Panc1 (cell line): Measurements from ENCODE around the gene G0S2. TPM values are rescaled to one million over a fixed set of nuclear protein-coding genes. Genes with fewer than 3 reads are reported as not detected.

Experiments
- ATAC-seq: fragments of 200-7000 bp; cut with Tn5 transposase; 2 replicates; pipeline ENCODE4 v1.9.1; 2020; ENCODE audit warnings: mild to moderate bottlenecking, moderate library complexity
- BruUV-seq: library from RNA; stranded (reverse); fragments of 400-500 nt; replicated peaks from 2 replicates; lab custom pipeline; 2021; lab: Mats Ljungman, UMichigan
- CTCF ChIA-PET: fragments of 300-600 bp; sonication (Branson Sonifier 250); formaldehyde crosslinking; loops from one replicate; lab custom pipeline; 2022; ENCODE audit warnings: antibody characterized with exemption; lab: Charles Lee
- POLR2A ChIA-PET: fragments of 300-600 bp; sonication (Branson Sonifier 250); formaldehyde crosslinking; loops from one replicate; lab custom pipeline; 2022; ENCODE audit warnings: antibody characterized with exemption; lab: Charles Lee
- DNase-seq: peaks from one replicate; pipeline ENCODE4 v3.0.0-alpha.2; 2010; ENCODE audit warnings: low read depth, low spot score
- H3K27ac ChIP-seq: 2 replicates; pipeline ENCODE4 v1.5.1; 2011; ENCODE audit warnings: mild to moderate bottlenecking, low read length, inconsistent platforms
- H3K27me3 ChIP-seq: fragments of 200-500 bp; sonication (Bioruptor generic); 2 replicates; pipeline ENCODE4 v1.6.0; 2014; ENCODE audit warnings: low read length, inconsistent platforms; ENCODE audit not compliant: control insufficient read depth, insufficient read depth
- H3K36me3 ChIP-seq: fragments of 200-500 bp; sonication (Bioruptor generic); 2 replicates; pipeline ENCODE4 v1.5.1; 2014; ENCODE audit warnings: inconsistent platforms, mild to moderate bottlenecking, low read length, moderate library complexity; ENCODE audit not compliant: control insufficient read depth, insufficient read depth
- H3K4me1 ChIP-seq: 2 replicates; pipeline ENCODE4 v1.5.1; 2011; ENCODE audit warnings: inconsistent platforms, mild to moderate bottlenecking, low read length, moderate library complexity; ENCODE audit not compliant: control insufficient read depth, insufficient read depth
- H3K4me3 ChIP-seq, 2 experiments: 2 replicates each; pipeline ENCODE4 v1.5.1; 2011 to 2012; ENCODE audit warnings: low read depth in 2 of 2, low read length in 2 of 2, mild to moderate bottlenecking in 2 of 2, inconsistent platforms in 1 of 2, moderate library complexity in 1 of 2
- H3K9me3 ChIP-seq: fragments of 200-500 bp; sonication (Bioruptor generic); 2 replicates; pipeline ENCODE4 v1.5.1; 2014; ENCODE audit warnings: low read depth, mild to moderate bottlenecking, inconsistent platforms, low read length, moderate library complexity; ENCODE audit not compliant: control insufficient read depth, insufficient read depth
- POLR2AphosphoS5 ChIP-seq: IDR thresholded peaks from 2 replicates; pipeline ENCODE4 v1.6.1; 2012; ENCODE audit warnings: mild to moderate bottlenecking, low read depth, low read length, moderate library complexity
- SIN3A ChIP-seq: IDR thresholded peaks from 2 replicates; pipeline ENCODE4 v1.6.1; 2012; ENCODE audit warnings: low read depth, mild to moderate bottlenecking, low read length, moderate library complexity, borderline replicate concordance; ENCODE audit not compliant: insufficient read depth
- TCF7L2 ChIP-seq: IDR thresholded peaks from 2 replicates; pipeline ENCODE4 v1.6.1; 2011; ENCODE audit warnings: mild to moderate bottlenecking, low read depth, low read length, inconsistent platforms
- in situ Hi-C: cut with HindIII; loops from 2 replicates; pipeline ENCODE4 v1.10.0; 2016; ENCODE audit warnings: low sequenced_read_pairs, low pct_unique_long_range_greater_than_20kb
- intact Hi-C: fragments of 100-400 bp; cut with micrococcal nuclease; formaldehyde crosslinking; loops from one replicate; pipeline ENCODE4 v1.10.0; 2022; ENCODE audit not compliant: unreplicated experiment
- total RNA-seq: library from RNA; stranded (reverse); gene quantifications from one replicate; pipeline ENCODE4 v1.2.1, GENCODE V29; 2021; ENCODE audit not compliant: unreplicated experiment
- TF ChIP-seq, protein P1 (sequence below): fragments of 450-650 bp; IDR thresholded peaks from 2 replicates; pipeline ENCODE4 v1.5.1; 2017; ENCODE audit warnings: mild to moderate bottlenecking
- TF ChIP-seq, protein P2 (sequence below), 2 experiments: IDR thresholded peaks; 2 replicates each; pipeline ENCODE4 v1.6.1; 2011 to 2012; ENCODE audit warnings: low read depth in 2 of 2, control low read depth in 1 of 2, low read length in 1 of 2, mild to moderate bottlenecking in 1 of 2, moderate library complexity in 1 of 2; ENCODE audit not compliant: insufficient read depth in 1 of 2

The G0S2 gene
- total RNA-seq, 1 experiment from 2014 or later, result 2.5 TPM

DNA sequence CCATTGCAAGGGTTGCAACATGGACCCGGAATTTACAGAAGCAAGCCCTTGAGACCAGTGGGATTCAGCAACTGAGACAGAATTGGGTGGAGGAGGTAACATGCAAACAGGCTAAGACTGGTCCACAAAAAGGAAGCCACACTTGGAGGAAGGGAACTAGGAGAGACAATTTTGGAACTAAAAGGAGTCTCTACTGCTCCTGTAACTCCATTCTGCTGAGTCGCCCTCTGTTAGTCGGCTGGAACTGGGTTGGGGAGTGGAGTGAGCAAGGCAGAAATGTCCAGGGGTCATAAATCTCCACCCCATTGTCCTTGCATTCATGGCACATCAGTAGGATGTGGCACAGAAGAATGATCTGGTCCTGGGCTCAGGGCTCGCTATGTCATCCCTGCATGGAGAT is 28.1 kb upstream of the G0S2 start:
- DNase-seq (no peak), ATAC-seq (no peak)
- TF ChIP-seq SIN3A (no peak), TCF7L2 (no peak), POLR2AphosphoS5 (no peak)
- TF ChIP-seq, protein P1, sequence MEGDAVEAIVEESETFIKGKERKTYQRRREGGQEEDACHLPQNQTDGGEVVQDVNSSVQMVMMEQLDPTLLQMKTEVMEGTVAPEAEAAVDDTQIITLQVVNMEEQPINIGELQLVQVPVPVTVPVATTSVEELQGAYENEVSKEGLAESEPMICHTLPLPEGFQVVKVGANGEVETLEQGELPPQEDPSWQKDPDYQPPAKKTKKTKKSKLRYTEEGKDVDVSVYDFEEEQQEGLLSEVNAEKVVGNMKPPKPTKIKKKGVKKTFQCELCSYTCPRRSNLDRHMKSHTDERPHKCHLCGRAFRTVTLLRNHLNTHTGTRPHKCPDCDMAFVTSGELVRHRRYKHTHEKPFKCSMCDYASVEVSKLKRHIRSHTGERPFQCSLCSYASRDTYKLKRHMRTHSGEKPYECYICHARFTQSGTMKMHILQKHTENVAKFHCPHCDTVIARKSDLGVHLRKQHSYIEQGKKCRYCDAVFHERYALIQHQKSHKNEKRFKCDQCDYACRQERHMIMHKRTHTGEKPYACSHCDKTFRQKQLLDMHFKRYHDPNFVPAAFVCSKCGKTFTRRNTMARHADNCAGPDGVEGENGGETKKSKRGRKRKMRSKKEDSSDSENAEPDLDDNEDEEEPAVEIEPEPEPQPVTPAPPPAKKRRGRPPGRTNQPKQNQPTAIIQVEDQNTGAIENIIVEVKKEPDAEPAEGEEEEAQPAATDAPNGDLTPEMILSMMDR, result no peak
- in situ Hi-C loops, result no loop called here
- no peak overlapping the region for H3K4me3 ChIP-seq
- H3K9me3 ChIP-seq, result no peaks in the 10 kb centered on the region
- no TSS peak for BruUV-seq
- H3K4me1 ChIP-seq, result no peaks in the 10 kb centered on the region; the same call in 1 of the 2 replicates
- H3K36me3 ChIP-seq, result no peaks in the 10 kb centered on the region
- ChIA-PET POLR2A (no interaction called here), CTCF (no interaction called here)
- H3K27me3 ChIP-seq, result no peaks in the 10 kb centered on the region
- intact Hi-C loops, result no loop called here
- H3K27ac ChIP-seq, result no peak overlapping the region

DNA sequence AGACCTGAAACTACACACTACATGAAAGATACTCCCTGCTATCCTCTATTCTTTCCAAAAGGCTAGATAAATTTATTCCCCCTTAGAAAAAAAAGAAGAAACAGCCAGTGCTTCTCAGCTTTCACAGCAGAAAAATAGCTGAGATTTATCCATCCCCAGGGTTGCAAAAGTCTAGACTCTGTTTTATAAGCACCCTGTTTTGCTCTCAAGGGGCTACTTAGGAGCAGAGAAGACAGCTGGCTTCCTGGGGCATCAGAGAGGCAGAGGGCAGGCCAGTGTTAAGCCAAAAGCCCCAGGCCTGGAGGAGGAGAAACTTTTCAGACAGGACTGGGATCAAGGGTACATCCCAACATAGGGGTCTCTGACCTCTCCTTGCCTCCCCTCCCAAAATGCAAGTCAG is 26.9 kb upstream of the G0S2 start:
- in situ Hi-C loops (no loop called here), intact Hi-C loops (no loop called here)
- TF ChIP-seq, protein P2, sequence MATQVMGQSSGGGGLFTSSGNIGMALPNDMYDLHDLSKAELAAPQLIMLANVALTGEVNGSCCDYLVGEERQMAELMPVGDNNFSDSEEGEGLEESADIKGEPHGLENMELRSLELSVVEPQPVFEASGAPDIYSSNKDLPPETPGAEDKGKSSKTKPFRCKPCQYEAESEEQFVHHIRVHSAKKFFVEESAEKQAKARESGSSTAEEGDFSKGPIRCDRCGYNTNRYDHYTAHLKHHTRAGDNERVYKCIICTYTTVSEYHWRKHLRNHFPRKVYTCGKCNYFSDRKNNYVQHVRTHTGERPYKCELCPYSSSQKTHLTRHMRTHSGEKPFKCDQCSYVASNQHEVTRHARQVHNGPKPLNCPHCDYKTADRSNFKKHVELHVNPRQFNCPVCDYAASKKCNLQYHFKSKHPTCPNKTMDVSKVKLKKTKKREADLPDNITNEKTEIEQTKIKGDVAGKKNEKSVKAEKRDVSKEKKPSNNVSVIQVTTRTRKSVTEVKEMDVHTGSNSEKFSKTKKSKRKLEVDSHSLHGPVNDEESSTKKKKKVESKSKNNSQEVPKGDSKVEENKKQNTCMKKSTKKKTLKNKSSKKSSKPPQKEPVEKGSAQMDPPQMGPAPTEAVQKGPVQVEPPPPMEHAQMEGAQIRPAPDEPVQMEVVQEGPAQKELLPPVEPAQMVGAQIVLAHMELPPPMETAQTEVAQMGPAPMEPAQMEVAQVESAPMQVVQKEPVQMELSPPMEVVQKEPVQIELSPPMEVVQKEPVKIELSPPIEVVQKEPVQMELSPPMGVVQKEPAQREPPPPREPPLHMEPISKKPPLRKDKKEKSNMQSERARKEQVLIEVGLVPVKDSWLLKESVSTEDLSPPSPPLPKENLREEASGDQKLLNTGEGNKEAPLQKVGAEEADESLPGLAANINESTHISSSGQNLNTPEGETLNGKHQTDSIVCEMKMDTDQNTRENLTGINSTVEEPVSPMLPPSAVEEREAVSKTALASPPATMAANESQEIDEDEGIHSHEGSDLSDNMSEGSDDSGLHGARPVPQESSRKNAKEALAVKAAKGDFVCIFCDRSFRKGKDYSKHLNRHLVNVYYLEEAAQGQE (IDR thresholded peaks at IDR 0.05; ENCODE audit: insufficient read depth in 1 of 2, low read depth in 2 of 2, low read length in 1 of 2), result no peak
- TF ChIP-seq TCF7L2 (no peak), SIN3A (no peak), POLR2AphosphoS5 (no peak)
- TF ChIP-seq, protein P1, result no peak
- ATAC-seq (no peak), DNase-seq (no peak)
- Histone ChIP-seq H3K4me3 (no peak overlapping the region), H3K36me3 (no peaks in the 10 kb centered on the region), H3K27me3 (no peaks in the 10 kb centered on the region), H3K9me3 (no peaks in the 10 kb centered on the region), H3K4me1 (peaks cover 5% of the 10 kb centered on the region), H3K27ac (no peak overlapping the region)
- ChIA-PET CTCF (no interaction called here), POLR2A (no interaction called here)
- no TSS peak for BruUV-seq
